Neural crest cell (in vitro differentiated cells): Measurements from ENCODE around the gene BAIAP2. TPM values are rescaled to one million over a fixed set of nuclear protein-coding genes. Genes with fewer than 3 reads are reported as not detected.

Source experiments
- DNase-seq: peaks from one replicate; pipeline ENCODE4 v3.0.0; 2021; ENCODE audit warnings: low read depth, mixed read lengths, low spot score
- H3K27ac Mint-ChIP-seq: one replicate; pipeline ENCODE4 v1.8.0; 2021; ENCODE audit warnings: mild to moderate bottlenecking, mixed read lengths; ENCODE audit not compliant: unreplicated experiment
- H3K27me3 Mint-ChIP-seq: 2 replicates; pipeline ENCODE4 v1.8.0; 2021; ENCODE audit warnings: low read depth, mild to moderate bottlenecking, mixed read lengths
- H3K36me3 Mint-ChIP-seq: 2 replicates; pipeline ENCODE4 v1.8.0; 2021; ENCODE audit warnings: low read depth, mild to moderate bottlenecking, mixed read lengths
- H3K4me1 Mint-ChIP-seq: 2 replicates; pipeline ENCODE4 v1.8.0; 2021; ENCODE audit warnings: mixed read lengths
- H3K4me3 Mint-ChIP-seq: one replicate; pipeline ENCODE4 v1.8.0; 2021; ENCODE audit warnings: mild to moderate bottlenecking, mixed read lengths
- H3K9me3 Mint-ChIP-seq: 2 replicates; pipeline ENCODE4 v1.8.0; 2021; ENCODE audit warnings: mixed read lengths
- CTCF ChIP-seq: fragments of 200-600 bp; sonication (generic); conservative IDR thresholded peaks from 2 replicates; pipeline ENCODE4 v1.5.0; 2021; ENCODE audit warnings: antibody characterized with exemption, mild to moderate bottlenecking
- total RNA-seq: library from RNA; stranded (reverse); gene quantifications from 2 replicates; pipeline ENCODE4 v1.2.1, GENCODE V29; 2021

Gene BAIAP2
- total RNA-seq, 1 donor from 2014 or later = 47.5 TPM

DNA sequence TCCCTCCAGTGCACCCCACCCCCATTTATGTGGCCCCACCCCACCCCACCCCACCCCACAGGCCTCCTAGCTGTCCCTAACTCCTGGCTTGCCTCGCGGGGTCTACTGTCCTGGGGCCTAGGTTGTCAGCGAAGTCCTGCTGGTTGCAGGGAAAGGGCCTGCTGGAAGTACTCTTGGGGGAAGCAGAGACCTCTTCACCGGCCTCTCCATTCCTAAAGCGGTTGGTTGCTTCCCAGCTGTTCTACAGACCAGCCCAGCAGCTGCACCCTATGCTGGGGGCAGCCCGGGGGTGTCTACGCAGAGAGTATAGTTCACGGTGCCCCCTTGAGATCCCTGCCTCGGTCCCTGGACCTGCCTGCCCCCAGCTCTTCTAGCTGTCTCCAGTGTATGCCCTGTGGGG, 56.2 kb downstream of the BAIAP2 start:
- DNase-seq = no peak
- Mint-ChIP-seq H3K4me1 (peaks cover 36% of the 10 kb centered on the region), H3K36me3 (no peaks in the 10 kb centered on the region), H3K27me3 (no peaks in the 10 kb centered on the region), H3K4me3 (no peak overlapping the region), H3K9me3 (no peaks in the 10 kb centered on the region), H3K27ac (no peak overlapping the region)
- TF ChIP-seq CTCF = no peak

DNA sequence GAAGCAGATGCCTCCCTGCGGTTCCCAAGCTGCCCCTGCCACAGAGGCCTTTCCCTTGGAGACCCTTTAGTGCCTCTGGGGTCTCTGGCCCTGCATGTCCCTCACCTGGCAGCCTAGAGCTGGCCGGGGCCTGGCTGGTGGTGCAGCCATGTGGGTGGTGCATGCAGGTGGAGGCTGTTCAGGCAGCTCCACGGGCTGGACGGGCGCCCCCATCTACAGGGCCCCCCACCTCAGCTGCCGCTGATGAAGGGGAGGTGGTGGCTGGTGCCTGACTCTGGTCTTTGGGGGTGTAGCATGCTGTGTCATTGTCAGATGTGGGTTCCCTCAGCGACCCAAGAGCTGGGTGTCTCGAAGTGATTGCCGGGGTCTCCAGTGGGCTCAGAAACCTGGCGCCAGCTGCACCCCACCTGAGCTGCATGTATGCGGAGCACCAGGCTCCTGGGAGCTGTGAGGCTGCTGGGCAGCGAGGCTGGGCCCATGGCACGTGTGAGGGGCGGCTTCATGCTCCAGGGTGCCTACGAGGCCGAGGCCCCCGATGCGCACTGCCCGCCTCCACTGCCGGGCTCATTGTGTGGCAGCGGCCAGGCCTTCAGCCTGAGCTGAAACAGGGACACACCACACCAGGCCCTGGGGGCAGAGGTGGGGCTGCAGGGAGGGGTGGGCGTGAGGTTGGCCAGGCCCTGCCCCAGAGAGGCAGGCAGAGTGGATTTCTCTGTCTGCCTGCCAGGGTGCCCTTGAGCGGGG, 57.0 kb downstream of the BAIAP2 start:
- peaks cover 43% of the 10 kb centered on the region for H3K4me1 Mint-ChIP-seq
- no peak overlapping the region for H3K4me3 Mint-ChIP-seq
- H3K9me3 Mint-ChIP-seq = no peaks in the 10 kb centered on the region

DNA sequence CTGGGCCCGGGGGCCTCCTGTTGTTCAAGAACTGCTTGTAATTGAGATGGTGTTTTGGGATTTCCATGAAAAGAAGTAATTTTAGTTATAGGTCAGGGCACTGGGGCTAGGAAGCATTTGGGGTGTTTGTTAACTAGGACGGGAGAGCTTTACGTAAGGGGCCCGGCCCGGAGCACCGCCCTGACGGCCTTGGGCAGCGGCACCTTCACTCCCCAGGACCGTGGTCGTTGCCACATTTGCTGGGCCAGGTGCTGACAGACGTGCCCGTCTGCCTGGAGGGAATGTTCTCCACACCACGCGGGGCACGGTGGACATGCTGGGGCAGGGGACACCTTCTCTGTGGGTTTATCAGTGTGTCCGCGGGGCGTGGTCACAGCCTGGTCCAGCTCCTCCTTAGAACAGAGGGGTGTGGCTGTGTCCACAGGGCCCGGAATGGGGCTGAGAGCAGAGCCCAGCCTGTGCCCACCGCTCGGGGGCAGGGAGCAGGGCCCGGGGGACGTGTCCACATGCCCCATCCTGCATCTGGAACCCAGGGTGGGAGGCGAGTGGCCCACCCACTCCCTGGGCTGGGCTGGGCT, 57.7 kb downstream of the BAIAP2 start:
- Mint-ChIP-seq H3K4me1 (peaks cover 48% of the 10 kb centered on the region), H3K27ac (peak overlapping the region; percentile 86), H3K4me3 (no peak overlapping the region)

More for the DNA sequence above, 57.0 kb downstream of the BAIAP2 start:
- H3K27ac Mint-ChIP-seq = peak overlapping the region; percentile 86
- no peaks in the 10 kb centered on the region for H3K36me3 Mint-ChIP-seq
- no peak for DNase-seq
- H3K27me3 Mint-ChIP-seq = no peaks in the 10 kb centered on the region
- no peak for TF ChIP-seq CTCF

GRCh38 chr17:81093619-81094508, 58.9 kb downstream of the BAIAP2 start:
- Mint-ChIP-seq H3K36me3 (no peaks in the 10 kb centered on the region), H3K4me1 (peaks cover 48% of the 10 kb centered on the region), H3K9me3 (no peaks in the 10 kb centered on the region), H3K4me3 (peak overlapping the region; percentile 77), H3K27ac (peak overlapping the region; percentile 99), H3K27me3 (no peaks in the 10 kb centered on the region)
- DNase-seq = no peak
- TF ChIP-seq CTCF = no peak

More for the DNA sequence above, 57.7 kb downstream of the BAIAP2 start:
- no peaks in the 10 kb centered on the region for H3K9me3 Mint-ChIP-seq
- no peak for DNase-seq
- TF ChIP-seq CTCF = no peak
- no peaks in the 10 kb centered on the region for H3K27me3 Mint-ChIP-seq
- no peaks in the 10 kb centered on the region for H3K36me3 Mint-ChIP-seq

DNA sequence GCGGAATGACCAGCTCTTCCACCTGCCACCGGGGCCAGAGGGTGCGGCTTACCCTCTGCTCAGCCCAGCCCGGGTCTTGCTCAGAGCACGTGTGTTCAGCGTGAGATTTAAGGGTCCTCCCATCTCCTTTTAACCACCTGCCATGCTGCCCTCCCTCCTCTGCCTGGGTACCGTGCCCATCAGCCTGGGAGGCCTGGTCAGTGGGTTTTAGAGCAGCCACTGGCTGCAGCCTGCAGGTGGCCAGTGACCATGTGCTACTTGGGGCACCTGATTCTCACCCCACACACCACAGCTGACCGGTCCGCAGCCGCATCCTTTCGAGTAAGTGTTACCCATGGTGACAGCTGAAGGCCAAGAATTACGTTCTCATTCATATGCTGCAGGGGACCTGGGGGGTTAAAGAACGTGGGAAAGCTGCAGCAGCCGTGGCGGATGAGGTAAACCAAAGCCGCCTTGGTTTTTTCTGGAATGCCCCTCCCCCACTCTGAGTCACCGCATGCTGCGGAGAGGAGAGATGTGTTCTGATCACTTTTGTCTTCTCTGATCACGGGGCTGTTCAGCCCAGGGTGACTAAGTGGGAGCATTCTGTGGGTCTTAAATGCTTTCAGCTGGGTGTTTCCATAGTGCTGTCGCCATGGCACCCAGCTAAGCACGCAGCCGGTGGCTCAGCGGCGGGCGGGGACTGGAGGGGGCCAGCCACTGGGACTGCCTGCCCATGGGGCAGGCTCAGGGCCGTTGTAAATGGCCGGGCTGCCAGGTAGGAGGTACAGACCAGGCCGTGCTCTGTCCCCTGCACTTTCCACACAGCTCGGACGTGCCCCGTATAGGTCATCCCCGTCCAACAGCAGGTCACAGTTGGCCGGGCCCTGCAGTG, 59.8 kb downstream of the BAIAP2 start:
- peak; percentile 79 for DNase-seq
- Mint-ChIP-seq H3K4me3 (peak overlapping the region; percentile 77), H3K9me3 (no peaks in the 10 kb centered on the region), H3K36me3 (no peaks in the 10 kb centered on the region), H3K4me1 (peaks cover 48% of the 10 kb centered on the region), H3K27ac (peak overlapping the region; percentile 99), H3K27me3 (no peaks in the 10 kb centered on the region)
- peak; percentile 11 for TF ChIP-seq CTCF
